NCI-H226 (cell line): ENCODE data around the gene PLXNA4.

Experiments used
- DNase-seq: peaks from one replicate; pipeline ENCODE4 v3.0.0-alpha.2; 2015

PLXNA4 gene

DNA sequence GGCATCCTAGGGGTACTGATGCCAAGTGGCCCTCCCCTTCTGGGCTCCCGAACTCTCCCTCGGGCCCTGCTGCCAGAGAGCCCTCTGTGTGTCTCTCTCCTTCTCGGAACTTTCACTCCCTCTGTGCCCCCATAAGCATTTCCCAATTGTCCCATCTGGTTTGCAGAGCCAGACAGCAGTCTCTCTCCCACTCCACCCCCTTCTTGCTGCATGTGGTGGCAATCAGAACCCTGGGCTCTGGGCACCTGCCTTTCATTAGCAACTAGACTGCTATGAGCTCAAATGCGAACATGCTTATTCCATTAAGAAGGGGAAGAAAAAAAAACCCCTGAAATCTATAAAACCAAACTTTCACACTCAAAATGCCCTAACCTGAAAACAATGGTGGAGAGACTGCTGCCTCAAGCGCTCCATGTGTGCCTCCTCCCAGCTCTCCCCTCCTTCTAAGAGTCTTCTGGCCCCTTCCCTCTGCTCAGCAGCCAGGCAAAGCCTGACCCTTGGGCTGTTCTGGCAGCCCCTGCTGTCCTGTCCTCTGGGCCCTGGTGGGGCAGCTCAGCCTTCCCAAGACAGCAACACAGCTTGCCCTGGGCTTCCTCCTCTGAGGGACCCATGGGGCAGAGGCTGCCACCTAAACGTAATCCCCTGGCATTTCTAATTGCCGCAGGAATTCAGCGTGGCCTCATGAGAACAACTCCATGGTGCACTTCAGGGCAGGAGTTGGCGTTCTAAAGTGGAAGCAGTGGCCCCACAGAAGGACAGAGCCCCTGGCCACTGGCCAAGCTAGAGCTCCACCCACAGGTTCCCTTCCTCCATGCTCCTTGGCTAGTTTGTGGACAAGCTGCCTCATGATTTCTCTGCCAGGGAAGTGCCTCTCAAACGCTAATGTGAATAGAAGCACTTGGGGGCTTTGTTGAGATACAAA lies 415.4 kb downstream of the PLXNA4 start:
- DNase-seq, result no peak

DNA sequence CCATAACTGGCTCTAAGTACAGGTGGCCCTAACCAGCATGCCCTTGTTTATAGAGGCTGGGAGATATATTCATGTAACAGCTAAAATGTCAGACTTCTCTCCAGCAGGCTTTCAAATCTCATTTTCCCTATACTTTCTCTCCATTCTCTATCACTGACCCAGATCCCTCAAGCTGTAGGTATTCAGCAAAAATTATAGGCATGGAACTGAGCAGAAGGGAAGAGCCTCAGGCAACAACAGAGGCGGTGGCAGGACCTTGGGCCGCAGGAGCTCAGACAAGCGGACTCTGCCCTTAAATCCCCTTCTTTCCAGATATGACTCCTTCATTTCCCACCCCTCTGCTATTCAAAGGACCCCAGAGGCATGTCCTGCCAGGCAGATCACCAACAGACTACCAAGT lies 417.4 kb downstream of the PLXNA4 start:
- DNase-seq, result no peak

DNA sequence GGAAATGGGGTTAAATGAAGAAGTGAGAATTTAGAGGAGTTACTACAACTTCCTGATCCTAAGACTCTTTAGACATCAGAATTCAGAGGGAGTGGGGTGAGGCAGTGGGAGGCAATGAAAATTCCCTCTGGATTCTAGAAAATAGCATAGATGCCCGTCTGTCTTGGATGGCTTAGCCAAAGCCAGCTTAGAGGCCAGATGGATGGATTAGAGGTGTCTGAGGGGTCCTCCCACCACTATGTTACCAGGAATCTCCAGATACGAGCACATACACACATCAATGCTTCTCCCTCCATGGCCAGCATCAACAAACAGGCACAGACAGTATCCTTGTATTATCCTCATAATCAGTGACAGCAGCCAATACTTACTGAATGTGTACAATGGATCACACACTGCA lies 418.1 kb downstream of the PLXNA4 start:
- DNase-seq, result no peak

DNA sequence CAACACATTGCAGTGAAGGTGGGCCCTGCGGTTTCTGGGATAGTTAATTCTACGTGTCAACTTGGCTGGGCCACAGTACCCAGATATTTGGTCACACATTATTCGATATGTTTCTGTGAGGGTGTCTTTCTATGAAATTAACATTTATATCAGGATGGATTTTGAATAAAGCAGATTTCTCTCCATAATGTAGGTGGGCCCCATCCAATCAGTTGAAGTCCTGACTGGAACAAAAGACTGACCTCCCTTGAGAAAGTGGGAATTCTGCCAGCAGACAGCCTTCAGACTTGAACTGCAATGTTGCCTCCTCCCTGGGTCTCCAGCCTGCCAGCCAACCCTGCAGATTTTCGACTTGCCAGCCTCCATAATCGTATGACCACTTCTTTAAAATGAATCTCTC lies 420.6 kb downstream of the PLXNA4 start:
- no peak for DNase-seq

DNA sequence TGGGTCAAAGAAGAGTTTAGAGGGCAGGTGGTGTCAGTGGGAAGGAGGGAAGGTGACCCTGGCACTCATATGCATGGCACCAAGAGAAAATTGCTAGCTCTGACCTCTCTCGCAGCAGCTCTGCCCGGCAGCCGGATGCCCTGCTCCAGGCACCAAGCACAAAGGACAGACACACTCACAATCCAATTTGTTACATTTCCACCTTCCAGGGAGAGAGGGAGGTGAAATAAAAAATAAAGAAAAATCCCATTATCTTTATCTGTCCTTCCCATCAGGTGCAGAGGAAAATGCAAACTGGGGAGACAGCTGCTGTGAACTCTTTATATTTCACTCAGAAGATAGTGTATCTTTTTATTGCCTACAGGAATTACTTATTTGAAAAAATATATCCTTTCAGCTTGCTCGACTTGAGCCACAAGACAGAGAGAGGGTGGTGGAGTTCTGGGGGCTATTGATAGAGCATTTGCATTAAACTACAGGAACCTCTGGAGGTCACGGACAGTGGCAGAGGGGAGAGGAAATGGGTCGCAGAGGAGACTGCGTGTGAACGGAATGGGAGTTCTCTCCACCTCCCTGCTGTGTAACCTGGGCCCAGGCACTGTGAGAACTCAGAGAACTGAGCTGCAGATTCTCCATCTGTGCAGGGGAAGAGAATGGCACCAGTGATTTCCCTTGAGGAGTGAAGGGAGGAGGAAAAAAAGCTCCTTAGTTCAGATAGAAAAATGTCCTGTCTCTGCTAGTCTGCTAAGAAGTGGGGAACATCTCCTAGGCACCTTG lies 421.4 kb downstream of the PLXNA4 start:
- DNase-seq, result no peak

DNA sequence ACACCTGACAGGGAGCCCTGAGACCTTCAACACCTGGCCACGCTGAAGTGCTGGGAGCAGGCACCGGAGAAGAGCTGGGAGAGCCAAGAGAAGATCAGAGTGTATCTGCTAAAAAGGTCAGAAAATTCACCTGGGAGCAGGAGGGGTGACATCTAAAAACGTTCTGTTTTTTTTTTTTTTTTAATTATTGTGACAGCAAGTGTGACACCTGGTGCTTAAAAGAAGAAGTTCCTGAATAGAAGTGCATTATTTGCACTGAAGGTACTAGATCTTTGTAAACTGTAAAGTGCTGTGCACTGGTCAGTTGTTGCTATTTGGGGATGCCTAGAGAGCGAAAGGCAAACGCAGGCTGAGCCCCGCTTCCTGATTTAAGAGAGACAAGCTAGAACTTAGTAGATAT lies 422.0 kb downstream of the PLXNA4 start:
- no peak for DNase-seq

DNA sequence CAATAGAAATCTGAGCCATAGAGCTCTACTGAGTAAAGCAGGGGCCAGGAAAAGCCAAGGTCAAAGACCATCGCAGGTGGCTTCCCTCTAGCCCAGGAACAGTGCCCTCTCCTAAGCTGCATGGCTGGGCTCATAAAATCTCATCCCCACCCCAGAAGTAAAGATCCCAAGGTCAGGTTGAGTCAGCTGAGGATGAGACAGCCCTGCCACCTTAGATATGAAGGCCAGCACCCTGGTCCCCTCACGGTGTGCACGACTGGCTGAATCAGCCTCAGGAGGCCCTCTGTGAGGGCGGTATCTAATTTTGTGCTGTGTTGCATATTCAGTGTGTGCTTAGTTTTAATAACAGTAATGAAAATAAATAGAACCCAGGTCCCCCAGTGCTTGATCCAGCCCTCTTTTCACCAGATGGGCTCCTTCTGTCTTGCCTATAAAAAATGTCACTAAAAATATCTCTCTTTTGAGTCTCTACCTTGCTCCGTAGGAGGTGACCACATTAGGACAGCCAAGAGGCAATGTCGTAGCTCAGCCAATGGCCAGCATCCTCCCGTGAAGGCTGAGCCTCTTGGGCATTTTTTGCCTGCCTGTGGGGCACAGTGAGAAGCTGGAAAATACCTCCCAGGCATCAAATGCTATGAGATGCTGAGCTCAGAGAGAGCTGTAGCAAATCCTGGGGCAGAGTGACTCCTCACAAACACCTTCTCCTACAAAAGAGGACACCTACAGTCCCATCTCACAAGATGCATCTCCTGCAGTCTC lies 424.0 kb downstream of the PLXNA4 start:
- DNase-seq, result no peak

DNA sequence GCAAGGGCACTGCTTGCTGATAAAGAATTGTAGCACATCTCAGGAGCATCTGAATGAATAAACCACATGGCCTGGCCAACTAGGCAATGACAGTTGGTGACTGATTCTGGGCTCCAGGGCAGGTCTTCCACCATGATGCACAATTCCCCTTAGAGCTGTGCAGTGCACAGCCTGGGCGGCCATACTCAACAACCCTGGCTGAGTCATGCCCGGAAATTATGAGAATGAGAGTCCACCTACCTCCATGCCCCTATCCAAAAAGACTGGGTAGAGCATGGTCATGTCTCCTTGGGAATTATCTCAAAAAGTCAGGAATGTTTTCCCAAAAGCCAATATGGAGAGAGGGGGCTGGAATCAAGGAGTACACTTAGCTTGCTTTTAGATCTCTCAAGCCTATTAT lies 425.6 kb downstream of the PLXNA4 start:
- DNase-seq, result no peak

DNA sequence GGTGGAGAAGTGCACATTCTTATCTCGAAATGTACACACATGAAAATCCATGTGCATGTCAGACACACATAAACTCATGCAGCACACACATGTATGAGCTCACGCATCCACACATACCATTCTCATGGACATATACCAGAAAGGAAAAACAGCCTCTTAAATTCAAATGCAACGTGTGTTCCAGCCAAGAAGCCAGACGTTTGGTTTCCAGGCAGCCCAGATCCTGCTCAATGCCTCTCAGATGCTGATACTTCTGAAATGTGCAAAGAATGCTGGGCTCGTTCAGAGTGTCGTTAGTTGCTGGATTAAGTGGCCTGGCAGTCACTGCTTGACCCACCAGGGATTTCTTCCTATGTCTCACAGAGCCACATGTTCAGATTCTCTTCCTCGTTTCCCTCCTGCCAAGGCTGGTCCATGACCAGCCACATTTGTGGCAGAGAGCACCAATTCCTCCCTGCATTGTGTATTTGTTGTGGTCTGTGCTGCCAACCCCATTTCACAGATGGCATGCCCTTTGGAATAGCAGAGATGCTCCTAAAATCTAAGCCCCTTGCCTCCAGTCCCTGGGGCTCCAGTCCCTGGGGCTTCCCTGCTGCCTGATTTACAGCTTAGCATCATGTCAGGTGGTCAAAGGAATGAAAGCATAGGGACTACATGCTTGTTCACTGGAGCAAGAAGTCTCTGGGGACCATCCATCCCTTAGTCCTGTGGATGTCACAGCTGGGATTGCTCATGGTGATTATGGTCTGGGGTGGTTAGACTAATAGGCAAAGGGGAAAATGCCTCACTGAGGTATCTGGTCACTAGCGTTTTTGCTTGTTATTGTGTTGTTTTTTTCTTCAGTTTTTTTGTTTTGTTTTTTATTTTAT lies 426.6 kb downstream of the PLXNA4 start:
- no peak for DNase-seq

DNA sequence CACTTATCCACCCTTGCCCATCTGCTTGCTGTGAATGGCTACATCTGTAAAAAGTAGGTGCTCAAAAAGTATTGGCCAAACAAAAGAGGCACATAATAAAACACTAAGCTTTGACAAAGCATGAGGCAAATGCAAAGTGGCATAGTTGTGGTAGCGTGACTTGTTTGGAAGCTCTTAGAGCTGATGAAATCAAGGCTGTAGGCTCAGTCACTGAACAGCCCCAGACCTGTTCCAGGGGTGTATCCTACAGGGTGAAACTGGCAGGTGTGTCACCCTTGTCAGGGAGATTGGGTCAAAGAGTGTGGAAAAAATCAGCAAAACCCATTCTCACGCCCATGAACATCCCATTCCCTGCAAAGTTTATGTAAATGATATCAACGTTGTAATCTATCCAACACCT lies 427.4 kb downstream of the PLXNA4 start:
- no peak for DNase-seq

DNA sequence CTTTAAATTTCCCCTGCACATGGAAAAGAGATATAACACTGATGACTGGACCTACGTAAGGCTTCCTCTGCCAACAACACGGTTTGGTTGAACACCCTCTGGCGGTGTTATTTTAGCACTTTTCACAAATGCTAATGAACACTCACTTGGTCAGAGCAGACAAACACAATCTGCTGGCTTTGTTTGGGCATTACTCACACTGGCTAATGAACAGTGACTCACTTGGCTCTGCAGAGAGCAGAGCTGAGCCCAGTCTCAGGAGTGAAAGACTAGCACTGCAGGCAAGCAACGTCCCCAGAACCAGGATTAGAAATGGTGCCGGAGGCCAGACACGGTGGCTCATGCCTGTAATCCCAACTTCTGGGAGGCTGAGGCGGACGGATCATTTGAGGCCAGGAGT lies 430.8 kb downstream of the PLXNA4 start:
- DNase-seq, result peak; percentile 73

DNA sequence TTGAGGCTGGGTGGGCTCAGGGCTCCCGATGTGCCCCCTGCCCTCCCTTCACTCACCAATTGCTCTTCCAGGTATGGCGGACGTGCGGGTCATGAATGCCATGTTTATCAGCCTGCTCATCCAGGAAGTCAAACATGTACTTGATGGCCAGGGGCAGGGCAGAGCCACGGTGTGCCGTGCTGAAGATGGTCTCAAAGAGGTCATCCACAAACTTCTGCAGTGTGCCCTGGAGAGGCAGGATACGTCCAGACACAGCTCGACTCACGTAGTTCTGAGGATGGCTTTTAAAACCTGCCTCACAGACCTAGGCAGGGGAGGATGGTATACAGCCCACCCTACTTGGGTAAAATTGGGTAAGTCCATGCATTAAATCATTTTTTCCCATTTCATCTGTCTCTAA lies 431.2 kb downstream of the PLXNA4 start:
- no peak for DNase-seq

DNA sequence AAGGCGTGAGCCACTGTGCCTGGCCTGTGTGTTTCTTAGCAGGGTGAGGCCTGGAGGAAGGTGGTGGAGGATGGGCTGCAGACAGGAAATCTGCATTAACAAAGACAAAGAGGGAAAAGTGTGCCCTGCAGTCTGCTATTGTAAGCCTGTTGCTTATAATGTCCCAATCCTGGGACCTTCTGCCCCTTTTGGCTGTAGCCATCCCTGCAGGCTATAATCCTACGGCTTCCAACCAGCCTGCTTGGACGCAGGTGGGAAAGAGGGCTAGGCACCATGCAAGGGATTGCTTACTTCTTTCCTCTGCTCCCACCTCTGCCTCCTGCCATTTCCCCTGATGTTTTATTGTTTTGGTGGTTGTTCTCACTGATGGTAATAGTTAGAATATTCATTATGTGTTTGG lies 434.3 kb downstream of the PLXNA4 start:
- DNase-seq, result no peak

DNA sequence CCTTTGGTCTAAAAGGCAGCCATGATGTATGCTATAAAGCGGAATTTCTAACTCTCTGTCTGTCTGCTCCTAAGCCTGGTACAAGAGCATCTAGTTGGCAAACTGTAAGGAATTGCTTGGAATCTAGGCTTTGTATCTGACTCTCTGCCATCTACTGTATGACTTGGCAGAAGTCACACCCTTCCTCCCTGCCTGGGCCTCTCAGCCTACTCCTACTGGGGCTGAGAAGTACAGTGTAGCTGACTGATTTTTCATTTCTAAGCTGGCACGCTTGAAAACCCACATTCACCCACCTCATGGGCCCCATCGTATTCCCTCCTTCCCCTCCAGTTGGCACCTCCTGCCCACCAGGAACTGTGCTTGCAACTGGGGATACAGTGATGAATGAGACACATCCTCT lies 435.2 kb downstream of the PLXNA4 start:
- no peak for DNase-seq

DNA sequence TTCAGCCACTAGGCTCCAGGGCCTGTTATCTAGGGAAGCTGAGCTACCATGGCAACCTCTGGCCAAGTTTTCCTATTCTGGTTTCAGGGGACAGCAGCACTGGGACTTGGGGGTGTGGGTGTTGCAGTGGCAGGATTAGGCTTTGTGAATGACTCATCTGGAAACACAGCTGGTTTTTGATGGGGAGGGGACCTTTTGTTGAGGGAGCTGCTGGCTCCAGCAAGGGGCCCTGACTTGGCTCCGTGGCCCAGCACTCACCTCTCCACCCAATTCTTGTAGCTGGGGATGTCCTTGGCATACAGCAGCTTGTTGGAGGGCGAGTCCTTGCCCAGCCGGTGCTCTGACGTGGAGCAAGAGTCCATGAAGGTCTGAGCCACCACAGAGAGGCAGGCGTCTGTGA lies 435.9 kb downstream of the PLXNA4 start:
- no peak for DNase-seq

DNA sequence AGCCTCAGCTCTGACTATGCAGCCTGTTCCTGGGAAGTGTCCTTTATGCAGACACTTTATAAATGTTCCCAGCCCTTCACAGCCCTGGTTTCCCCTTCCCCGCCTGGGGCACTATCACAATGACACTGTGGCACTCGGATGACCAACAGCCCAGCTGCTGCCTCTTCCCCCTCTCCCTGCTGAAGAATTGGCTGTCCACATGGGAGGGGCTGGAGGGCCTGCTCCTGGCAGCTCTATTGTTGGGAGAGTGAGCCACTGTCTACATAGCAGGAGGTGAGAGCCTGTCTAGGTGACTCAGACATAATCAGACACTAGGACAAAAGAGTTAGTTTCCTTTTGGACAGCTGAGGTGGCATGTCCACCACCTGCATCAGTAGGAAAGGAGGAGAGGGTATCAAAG lies 437.5 kb downstream of the PLXNA4 start:
- DNase-seq, result no peak

DNA sequence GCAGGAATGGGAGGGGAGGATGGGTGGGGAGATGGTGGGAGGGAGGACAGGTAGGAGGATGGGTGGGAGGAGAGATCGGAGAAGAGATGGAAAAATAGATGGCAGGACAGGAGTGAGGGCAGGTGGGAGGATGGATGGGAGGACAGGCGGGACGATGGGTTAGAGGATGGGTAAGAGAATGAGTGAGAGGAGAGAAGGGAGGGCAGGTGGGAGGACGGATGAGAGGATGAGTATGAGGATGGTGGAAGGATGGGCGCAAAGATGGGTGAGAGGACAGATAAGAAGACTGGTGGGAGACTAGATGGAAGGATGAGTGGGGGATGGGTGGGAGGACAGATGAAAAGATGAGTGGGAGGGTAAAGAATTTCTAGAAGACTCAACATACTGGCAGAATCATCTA lies 438.6 kb downstream of the PLXNA4 start:
- DNase-seq, result no peak

DNA sequence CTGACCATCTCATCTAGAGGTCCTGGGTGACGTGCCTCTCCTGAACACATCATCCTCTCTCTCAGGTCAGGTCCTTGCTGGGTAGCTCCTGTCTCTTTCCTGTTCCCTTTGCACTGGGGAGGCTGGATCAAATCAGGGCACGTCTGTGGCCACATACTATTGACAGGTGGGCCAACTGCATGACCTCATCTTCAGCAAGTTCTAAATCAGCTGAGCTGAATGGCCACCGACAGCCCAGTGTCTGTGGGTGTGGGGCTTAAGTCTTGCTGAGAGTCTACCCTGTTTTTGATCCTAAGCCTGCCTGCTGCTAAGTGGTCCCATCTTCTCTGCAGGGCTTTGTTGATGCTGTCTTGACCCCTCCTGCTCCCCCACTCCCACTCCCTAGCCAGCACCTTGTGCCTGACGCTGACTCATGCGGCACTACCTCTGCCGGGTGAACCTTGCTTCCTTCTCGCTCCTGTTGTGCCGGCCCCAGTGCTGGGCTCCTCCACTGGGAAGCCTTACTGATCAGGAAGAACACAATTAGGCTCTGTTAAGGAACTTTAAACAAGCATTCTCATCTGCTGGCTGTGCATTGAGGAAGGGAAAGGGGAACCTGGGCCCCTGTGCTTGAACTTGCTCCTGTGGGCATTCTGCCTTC lies 440.4 kb downstream of the PLXNA4 start:
- no peak for DNase-seq

DNA sequence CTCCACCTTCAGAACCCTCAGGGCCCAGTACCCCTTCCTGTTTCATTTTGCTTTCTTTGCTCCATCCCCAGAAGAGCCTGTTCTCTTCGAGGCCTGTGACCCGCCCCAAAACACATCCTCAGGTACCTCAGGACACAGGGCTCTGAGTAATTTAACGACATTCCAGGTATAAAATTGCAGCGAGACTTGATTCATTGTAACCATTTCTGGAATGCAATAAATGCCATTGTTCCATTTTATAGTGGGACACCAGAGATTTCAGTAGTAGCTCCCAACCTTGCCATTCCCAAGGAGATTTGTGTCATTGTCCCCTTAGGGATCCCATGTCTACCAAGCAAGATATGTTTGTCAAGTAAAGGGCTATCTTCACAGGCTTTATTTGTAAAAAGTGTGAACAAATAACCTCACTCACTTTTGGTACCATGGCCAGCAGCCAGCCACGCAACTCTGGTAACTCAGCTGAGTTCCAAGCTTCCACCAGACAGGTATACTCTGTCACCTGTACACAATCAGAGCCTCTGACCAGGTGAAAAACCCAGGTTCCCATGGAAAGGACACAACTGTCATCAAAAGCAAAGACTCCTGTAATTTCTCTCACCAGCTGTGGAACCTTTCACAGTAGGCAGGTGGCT lies 441.3 kb downstream of the PLXNA4 start:
- no peak for DNase-seq

DNA sequence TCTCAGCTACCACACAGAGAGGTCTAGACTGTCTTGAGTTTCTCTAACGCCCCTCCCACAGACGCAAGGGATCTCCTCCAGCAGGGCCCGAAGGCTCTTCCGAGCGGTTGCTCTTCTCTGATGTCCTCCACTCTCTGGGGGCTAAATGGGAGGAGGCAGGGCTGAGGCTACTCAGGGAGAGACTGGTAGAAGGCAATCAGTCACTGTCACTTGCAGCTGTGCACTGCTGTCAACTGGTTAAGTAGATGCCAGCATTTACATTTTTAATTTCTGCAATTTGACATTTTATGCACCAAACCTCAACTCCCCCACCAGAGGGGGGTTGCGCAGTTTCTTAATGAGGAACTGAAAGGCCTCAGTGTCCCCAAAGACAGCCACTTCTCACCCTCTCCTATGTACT lies 442.8 kb downstream of the PLXNA4 start:
- no peak for DNase-seq

DNA sequence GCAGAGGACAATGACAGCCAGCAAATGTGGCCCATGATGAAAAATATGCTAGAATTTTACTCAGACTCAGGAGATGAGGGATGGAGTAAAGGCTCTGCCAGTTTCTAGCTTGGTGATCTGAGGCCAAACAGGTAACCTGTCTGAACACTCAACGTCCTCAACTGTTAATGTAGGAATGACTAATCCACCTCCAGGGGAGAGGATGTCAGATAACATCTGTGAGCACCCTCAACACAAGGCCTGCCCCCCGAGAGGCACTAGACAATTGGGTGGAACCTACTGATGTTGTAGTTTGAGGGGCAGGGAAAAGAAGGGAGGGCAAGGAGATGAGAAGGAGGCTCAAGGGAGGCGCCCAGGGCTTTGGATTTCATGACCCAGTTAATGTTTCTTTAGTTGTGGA lies 445.1 kb downstream of the PLXNA4 start:
- no peak for DNase-seq

DNA sequence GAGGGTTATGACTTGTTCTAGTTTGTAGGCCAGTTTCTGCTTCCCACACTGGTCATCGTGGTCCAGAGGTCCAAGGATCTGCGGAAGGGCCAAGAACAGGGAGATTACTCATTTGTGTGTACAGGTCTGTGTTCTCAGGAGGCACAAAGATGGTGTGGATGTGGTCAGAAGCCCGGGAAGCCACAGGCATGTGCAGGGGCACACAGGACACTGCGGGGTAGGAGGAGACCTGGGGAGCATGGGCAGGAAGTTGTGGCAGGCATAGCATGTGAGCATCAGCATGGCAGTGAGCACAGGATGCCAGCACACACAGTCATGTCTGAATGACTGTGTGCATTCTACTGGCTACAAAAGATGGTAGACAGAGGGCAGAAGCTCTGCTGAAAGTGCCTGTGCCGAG lies 445.8 kb downstream of the PLXNA4 start:
- no peak for DNase-seq
